ENCODE data around the gene CFAP119.
A peak's percentile ranks its signal among the peaks of the same experiment; 100 is the strongest.

Gene CFAP119

DNA sequence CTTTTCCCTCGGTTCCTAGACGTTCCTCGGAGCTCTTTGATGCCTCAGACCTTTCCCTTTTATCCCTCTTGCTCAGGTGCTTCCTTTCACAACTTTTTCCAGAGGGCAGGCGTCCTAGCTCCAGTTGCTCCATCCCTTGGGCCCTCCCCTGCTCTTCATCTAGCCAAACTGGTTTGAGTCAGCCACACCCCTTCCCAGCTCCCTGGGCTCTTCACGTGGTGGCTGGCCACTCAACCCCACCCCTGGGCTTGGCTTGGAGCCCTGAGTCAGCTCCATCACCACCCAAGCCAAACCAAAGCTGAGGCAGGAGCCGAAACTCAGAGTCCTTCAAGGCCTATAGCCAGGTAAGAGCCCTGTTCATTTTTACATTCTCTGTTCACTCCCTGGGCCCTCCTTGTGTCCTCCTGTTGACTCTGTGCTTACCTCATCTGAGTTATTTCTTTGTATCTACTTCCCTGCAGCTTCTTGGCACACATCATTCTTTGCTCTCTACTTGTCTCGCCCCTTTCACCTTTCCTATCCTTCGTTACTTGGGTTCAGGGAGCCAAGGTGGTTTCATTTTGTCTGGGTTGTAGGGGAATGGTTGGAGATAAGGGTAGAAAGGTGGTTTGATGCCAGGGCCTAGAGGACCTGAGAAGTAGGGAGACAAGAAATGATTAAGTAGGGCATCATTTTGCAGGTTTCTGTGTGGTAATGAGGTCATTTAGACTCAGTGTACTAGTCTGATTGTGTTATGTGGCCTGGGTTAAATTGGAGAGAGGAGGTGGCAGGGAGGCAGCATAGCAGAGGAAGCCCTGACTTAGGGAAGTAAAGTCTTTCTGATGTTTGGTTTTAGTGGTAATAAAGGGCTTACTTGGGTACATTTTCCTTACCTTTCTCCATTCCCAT lies 21.3 kb downstream of the CFAP119 start:
- no peak for DNase-seq (ENCODE audit: low spot score)

DNA sequence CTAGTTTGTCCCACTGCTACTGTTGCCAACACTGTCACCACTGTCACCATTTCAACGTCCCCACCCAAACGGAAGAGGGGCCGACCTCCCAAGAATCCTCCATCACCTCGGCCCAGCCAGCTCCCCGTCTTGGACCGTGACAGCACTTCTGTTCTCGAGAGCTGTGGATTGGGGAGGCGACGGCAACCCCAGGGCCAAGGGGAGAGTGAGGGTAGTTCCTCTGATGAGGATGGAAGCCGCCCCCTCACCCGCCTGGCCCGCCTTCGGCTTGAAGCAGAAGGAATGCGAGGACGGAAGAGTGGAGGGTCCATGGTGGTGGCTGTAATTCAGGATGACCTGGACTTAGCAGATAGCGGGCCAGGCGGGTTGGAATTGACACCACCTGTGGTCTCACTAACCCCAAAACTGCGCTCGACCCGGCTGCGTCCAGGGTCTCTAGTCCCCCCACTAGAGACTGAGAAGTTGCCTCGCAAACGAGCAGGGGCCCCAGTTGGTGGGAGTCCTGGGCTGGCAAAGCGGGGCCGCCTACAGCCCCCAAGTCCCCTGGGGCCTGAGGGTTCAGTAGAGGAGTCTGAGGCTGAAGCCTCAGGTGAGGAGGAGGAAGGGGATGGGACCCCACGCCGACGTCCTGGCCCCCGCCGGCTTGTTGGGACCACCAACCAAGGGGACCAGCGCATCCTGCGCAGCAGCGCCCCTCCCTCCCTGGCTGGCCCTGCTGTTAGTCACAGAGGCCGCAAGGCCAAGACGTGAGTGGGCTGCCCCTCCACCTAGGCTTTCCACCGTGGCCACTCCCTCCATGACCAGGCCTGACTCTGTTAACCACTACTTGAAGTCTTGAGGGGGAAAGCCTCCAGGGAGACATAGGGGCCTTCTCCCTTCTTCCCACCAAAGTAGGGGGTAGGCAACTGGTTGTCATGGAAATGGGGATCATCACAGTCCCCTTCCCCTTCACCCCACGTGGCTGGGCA lies 22.6 kb downstream of the CFAP119 start:
- DNase-seq (ENCODE audit: low spot score) = no peak

DNA sequence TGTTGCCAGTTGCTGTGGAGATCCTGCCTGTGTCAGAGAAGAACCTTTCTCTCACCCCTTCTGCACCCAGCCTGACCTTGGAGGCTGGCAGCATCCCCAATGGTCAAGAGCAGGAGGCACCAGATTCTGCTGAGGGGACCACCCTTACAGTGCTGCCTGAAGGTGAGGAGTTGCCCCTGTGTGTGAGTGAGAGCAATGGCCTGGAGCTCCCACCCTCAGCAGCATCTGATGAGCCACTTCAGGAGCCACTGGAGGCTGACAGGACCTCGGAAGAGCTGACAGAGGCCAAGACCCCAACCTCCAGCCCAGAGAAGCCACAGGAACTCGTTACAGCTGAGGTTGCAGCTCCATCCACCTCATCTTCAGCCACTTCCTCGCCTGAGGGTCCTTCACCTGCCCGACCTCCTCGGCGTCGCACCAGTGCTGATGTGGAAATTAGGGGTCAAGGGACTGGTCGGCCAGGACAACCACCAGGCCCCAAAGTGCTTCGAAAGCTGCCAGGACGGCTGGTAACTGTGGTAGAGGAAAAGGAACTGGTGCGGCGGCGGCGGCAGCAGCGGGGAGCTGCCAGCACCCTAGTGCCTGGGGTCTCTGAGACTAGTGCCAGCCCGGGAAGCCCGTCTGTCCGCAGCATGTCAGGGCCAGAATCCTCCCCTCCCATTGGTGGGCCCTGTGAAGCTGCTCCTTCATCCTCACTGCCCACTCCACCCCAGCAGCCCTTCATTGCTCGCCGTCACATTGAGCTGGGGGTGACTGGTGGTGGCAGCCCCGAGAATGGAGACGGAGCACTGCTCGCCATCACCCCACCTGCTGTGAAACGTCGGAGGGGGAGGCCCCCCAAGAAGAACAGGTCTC lies 23.8 kb downstream of the CFAP119 start:
- no peak for DNase-seq (ENCODE audit: low spot score)

DNA sequence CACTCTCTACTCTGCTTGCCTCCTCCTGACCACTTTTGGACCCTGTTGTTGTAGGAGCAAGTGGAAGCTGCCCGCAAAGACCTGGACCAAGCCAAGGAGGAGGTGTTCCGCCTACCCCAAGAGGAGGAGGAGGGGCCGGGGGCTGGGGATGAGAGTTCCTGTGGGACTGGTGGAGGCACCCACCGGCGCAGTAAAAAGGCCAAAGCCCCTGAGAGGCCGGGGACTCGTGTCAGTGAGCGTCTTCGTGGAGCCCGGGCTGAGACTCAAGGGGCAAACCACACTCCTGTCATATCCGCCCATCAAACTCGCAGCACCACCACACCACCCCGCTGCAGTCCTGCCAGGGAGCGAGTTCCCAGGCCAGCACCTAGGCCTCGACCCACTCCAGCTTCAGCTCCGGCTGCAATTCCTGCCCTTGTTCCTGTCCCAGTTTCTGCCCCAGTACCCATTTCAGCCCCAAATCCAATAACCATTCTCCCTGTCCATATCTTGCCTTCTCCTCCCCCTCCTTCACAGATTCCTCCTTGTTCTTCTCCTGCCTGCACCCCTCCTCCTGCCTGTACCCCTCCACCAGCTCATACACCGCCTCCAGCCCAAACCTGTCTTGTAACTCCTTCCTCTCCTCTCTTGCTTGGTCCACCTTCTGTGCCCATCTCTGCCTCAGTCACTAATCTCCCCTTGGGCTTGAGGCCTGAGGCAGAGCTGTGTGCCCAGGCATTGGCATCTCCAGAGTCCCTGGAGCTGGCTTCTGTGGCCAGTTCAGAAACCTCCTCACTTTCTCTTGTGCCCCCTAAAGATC lies 24.7 kb downstream of the CFAP119 start:
- no peak for DNase-seq (ENCODE audit: low spot score)

DNA sequence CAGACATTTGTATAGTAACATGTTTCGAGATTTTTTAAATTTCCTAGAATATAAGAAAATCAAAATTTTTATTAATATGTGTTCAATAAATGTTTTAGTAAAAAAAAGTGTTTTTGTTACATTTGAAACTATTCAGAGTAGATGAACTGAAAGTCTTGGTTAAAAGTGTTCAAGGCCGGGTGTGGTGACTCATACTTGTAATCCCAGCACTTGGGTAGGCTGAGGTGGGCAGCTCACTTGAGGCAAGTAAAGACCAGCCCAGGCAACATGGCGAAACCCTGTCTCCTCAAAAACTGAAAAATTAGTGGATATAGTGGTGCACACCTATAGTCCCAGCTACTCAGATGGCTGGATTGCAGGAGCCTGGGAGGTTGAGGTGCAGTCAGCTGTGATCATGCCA lies 30.5 kb downstream of the CFAP119 start:
- no peak for DNase-seq (ENCODE audit: low spot score)

DNA sequence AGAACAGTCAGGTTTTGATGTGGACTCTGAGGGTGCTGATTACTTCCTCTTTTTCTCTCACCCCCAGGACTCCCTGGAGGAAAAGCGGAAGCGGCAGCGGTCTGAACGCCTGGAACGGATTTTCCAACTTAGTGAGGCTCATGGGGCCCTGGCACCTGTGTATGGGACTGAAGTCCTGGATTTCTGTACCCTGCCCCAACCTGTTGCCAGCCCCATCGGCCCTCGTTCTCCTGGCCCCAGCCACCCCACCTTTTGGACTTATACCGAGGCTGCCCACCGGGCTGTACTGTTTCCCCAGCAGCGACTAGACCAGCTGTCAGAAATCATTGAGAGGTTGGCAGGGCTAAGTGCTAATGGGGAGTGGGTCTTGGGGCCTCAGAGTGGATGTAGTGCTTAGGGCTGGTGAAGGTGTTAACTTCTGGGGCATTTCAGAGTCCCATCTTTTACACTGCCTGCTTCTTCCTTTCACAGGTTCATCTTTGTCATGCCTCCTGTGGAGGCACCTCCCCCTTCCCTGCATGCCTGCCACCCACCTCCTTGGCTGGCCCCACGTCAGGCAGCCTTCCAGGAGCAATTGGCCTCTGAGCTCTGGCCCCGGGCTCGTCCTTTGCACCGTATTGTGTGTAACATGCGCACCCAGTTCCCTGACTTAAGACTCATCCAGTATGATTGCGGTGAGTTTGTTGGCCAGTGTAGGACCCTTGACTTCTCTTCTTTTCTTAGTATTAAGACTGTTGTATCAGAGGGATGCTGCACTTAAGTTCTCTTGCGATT lies 32.8 kb downstream of the CFAP119 start:
- no peak for DNase-seq (ENCODE audit: low spot score)

DNA sequence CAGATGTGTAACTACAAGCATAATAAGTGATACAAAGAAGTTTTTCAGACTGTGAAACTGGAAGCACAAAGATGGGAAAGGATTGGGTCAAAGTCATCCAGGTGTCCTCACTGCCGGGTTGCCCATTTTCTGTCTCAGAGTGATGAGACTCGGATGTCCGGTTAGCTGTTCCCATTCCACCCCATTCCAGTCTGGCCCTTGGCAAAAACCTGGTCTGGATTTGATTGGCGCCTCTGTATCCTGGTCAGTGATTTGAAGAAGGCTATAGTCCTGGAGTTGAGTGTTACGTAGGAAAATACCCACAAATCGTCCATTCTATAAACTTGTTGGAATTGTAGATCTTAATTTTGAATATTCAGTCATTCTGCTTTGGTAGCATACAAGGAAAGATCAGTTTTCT lies 33.5 kb downstream of the CFAP119 start:
- no peak for DNase-seq (ENCODE audit: low spot score)

DNA sequence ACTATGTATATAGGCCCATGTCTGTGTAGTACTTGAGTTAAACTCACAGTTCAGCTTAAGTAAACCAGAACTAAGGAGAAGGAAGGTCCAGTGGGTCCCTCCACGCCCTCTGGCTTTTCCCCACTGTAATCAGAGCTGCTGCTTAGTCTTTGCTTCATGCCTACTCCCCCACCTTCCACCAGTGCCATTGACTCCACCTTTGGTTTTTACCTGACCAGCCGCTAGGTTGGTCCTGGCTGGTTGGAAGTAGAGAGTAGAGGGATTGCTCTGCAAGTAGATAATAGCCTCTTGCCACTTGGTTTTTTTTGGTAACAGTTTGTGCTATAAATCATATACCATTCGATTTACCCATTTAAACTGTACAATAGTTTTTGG lies 36.5 kb downstream of the CFAP119 start:
- DNase-seq (ENCODE audit: low spot score) = no peak

DNA sequence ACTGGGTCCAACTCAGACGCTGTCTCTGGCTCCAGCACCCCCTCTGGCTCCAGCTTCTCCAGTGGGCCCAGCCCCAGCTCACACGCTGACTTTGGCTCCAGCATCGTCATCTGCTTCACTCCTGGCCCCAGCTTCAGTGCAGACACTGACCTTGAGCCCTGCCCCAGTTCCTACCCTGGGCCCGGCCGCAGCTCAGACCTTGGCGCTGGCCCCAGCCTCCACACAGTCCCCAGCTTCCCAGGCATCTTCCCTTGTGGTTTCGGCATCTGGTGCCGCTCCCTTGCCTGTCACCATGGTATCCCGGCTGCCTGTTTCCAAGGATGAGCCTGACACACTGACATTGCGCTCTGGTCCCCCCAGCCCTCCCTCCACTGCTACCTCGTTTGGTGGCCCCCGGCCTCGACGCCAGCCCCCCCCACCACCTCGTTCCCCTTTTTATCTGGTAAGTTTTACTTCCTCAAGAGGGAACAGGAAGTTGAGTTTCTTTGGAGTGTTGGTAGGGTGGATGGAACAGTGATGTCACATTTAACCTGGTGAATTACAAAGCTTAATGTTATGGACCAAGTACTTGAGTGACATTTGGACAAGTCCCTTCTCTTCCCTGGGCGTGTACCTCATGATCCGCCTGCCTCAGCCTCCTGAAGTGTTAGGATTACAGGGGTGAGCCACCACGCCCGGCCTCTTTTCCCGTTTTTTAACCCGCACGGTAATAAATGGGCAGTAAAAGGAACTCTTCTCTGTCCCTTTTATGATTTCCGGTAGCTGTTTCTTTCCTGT lies 37.0 kb downstream of the CFAP119 start:
- DNase-seq (ENCODE audit: low spot score) = no peak

DNA sequence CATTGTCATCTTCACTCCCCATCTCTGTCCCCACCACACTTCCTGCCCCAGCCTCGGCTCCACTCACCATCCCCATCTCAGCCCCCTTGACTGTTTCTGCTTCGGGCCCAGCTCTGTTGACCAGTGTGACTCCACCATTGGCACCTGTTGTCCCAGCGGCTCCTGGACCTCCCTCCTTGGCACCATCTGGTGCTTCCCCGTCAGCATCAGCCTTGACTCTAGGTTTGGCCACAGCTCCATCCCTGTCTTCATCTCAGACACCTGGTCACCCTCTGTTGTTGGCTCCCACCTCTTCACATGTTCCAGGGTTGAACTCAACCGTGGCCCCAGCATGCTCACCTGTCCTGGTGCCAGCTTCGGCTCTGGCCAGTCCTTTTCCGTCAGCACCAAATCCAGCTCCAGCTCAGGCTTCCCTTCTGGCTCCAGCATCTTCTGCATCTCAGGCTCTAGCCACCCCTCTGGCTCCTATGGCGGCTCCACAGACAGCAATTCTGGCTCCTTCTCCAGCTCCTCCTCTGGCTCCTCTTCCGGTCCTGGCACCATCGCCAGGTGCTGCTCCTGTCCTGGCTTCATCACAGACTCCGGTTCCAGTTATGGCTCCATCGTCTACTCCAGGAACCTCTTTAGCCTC lies 38.0 kb downstream of the CFAP119 start:
- no peak for DNase-seq (ENCODE audit: low spot score)

DNA sequence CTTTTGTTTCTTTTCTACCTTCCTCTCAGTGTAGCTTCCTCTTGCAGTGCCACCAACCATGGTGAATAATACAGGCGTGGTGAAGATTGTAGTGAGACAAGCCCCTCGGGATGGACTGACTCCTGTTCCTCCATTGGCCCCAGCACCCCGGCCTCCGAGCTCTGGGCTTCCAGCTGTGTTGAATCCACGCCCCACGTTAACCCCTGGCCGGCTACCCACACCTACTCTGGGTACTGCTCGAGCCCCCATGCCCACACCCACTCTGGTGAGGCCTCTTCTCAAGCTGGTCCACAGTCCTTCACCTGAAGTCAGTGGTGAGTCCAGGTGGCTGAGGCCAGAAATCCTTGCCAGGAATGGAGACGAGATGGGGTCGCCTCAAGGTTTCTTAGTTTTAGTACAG lies 38.9 kb downstream of the CFAP119 start:
- DNase-seq (ENCODE audit: low spot score) = no peak

DNA sequence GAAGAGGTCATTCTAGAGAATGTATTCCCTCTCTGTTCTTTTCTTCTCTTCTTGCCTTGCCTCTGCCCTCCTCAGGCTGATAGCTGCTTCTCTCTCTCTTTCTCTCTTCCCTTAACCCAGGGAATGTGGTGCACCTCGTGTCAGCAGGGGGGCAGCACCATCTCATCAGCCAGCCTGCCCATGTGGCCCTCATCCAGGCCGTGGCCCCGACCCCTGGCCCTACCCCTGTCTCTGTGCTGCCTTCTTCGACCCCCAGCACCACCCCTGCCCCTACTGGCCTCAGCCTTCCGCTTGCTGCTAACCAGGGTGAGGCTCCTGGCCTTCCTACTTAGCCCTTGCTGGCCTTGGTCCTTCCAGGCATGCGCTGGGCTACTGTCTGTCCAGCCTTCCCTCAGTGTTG lies 39.4 kb downstream of the CFAP119 start:
- no peak for DNase-seq (ENCODE audit: low spot score)

DNA sequence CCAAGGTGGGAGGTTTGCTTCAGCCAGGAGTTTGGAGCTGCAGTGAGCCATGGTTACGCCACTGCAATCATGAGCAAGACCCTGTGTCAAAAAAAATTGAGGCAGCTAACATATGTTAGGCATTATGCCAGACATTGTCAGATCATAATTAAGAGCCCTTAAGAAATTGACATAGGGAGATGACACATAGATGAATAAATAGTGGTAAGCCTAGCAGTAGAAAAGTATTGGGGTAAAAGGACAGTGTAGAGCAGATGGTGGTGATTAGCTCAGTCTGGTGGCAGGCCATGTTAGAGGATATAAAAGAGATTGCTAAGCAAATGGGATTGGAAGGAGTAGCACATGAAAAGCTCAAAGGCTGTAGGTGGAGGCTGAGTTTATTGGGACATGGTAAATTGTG lies 40.3 kb downstream of the CFAP119 start:
- DNase-seq (ENCODE audit: low spot score) = no peak

DNA sequence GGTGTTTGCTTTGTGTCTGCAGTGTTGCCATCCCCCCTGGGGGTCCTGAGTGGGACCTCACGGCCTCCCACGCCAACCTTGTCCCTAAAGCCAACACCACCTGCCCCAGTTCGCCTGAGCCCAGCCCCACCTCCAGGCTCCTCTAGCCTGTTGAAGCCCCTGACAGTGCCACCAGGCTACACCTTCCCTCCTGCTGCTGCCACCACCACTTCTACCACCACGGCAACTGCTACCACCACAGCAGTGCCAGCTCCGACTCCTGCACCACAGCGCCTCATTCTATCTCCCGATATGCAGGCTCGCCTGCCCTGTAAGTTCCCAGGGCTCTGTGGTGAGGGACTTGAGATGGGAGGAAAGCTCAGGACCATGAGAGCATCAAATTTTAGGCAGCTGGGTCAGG lies 40.7 kb downstream of the CFAP119 start:
- no peak for DNase-seq (ENCODE audit: low spot score)

DNA sequence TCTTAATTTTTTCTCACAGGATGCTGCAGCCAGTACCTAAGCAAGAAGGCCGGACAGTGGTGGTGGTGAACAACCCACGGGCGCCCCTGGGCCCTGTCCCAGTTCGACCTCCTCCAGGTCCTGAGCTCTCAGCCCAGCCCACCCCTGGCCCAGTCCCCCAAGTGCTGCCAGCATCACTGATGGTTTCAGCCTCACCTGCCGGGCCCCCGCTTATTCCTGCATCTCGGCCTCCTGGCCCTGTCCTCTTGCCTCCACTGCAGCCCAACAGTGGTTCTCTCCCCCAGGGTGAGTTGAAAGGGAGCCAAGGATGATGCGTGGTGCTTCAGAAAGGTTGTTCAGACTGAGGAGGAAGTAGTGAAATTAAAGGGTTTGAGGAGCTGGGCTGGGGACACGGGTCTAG lies 41.2 kb downstream of the CFAP119 start:
- no peak for DNase-seq (ENCODE audit: low spot score)

DNA sequence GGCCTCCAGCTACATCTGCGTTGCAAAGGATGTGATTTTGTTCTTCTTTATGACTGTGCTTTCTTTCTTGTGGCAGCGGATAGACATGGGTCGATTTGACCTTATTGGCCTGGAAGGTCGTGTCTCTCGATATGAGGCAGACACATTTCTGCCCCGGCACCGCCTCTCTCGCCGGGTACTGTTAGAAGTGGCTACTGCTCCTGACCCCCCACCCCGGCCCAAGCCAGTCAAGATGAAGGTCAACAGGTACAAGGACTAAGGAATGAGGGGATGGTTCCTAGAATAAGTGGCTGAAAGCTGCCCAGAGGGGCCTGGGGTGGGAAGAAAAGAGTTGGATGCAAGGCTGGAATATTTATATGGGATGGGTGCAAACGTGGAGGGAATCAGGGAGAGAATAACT lies 41.8 kb downstream of the CFAP119 start:
- no peak for DNase-seq (ENCODE audit: low spot score)

DNA sequence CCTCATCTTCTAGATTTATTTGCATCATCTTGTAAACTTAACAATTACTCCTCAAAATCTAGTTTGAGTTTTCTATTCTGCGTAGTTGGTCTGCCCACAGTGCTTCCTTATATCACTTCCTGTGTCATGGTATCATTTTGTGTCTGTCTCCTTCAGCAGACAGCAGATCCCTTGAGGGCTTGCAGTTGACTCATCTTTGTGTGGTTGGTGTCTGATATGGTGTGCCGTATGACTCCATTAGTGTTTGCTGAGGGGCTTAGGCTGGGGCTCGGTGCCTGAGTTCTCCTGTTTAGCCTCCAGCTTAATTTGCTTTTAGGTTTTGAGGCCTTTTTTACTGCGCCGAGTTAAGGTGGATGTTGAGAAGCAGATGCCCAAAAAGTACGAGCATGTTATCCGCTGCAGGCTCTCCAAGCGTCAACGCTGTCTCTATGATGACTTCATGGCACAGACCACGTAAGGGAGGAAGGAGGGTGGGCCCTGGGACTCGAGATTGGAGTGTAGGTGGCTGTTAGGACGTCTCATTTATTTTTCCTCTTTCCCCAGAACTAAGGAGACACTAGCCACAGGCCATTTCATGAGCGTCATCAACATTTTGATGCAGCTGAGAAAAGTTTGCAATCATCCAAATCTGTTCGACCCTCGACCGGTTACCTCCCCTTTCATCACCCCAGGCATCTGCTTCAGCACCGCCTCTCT lies 46.0 kb downstream of the CFAP119 start:
- DNase-seq (ENCODE audit: low spot score) = peak; percentile 35

DNA sequence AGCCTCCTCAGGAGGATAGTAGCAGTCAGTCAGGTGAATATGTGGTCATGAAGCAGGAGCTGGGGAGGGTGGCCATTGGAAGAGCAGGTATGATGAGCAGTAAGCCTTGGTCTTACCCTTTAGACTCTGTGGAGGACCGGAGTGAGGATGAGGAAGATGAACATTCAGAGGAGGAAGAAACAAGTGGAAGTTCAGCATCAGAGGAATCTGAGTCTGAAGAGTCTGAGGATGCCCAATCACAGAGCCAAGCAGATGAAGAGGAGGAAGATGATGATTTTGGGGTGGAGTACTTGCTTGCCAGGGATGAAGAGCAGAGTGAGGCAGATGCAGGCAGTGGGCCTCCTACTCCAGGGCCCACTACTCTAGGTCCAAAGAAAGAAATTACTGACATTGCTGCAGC lies 50.1 kb downstream of the CFAP119 start:
- no peak for DNase-seq (ENCODE audit: low spot score)

DNA sequence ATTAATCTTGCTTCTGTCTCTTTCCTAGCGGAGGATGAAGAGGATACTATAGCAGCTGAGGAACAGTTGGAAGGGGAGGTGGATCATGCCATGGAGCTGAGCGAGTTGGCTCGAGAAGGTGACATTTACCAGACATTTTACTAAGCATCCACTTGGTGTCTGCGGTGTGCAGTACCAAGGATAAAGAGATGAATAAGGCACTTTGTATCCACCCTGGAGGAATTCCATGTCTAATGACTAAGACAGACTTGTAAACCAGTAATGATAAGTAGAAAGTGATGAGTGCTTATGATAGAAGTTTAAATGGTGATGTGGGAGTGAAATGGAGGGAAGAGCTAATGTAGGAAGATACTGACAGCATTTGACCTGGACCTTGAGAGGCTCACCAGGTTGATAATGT lies 50.9 kb downstream of the CFAP119 start:
- no peak for DNase-seq (ENCODE audit: low spot score)
